Fibroblast of skin of right quadriceps (primary cell): ENCODE data around the gene TMEM184B.
A peak's percentile ranks its signal among the peaks of the same experiment; 100 is the strongest.

ENCODE experiments used
- DNase-seq: peaks from one replicate; pipeline ENCODE4 v3.0.0-alpha.2; 2013

The TMEM184B gene

GRCh38 chr22:38308791-38309498 lies 36.1 kb upstream of the TMEM184B start:
- DNase-seq: no peak

- peak; percentile 73 for DNase-seq
These were observed 33.0 kb upstream of the TMEM184B start for GRCh38 chr22:38305471-38306448.

- no peak for DNase-seq
These were observed 31.7 kb upstream of the TMEM184B start for GRCh38 chr22:38304526-38304925.

- no peak for DNase-seq
These were observed 31.2 kb upstream of the TMEM184B start for GRCh38 chr22:38303974-38304373.

- no peak for DNase-seq
These were observed 30.1 kb upstream of the TMEM184B start for GRCh38 chr22:38302906-38303305.

GRCh38 chr22:38300946-38301345 lies 28.1 kb upstream of the TMEM184B start:
- no peak for DNase-seq

- DNase-seq: no peak
These were observed 27.6 kb upstream of the TMEM184B start for GRCh38 chr22:38300197-38300945.

- DNase-seq: no peak
These were observed 26.9 kb upstream of the TMEM184B start for GRCh38 chr22:38299770-38300102.

- DNase-seq: peak; percentile 79
These were observed 25.6 kb upstream of the TMEM184B start for GRCh38 chr22:38298312-38299005.

- no peak for DNase-seq
These were observed 23.6 kb upstream of the TMEM184B start for GRCh38 chr22:38296372-38296771.

GRCh38 chr22:38295863-38296262 lies 23.1 kb upstream of the TMEM184B start:
- no peak for DNase-seq

- DNase-seq: no peak
These were observed 22.5 kb upstream of the TMEM184B start for GRCh38 chr22:38295339-38295738.

GRCh38 chr22:38294193-38294592 lies 21.4 kb upstream of the TMEM184B start:
- no peak for DNase-seq

GRCh38 chr22:38292694-38293093 lies 19.9 kb upstream of the TMEM184B start:
- no peak for DNase-seq

- DNase-seq: no peak
These were observed 18.5 kb upstream of the TMEM184B start for GRCh38 chr22:38291201-38291777.

- DNase-seq: no peak
These were observed 17.5 kb upstream of the TMEM184B start for GRCh38 chr22:38290347-38290746.

GRCh38 chr22:38289583-38290082 lies 16.8 kb upstream of the TMEM184B start:
- no peak for DNase-seq

- DNase-seq: no peak
These were observed 14.3 kb upstream of the TMEM184B start for GRCh38 chr22:38286915-38287669.

- no peak for DNase-seq
These were observed 12.2 kb upstream of the TMEM184B start for GRCh38 chr22:38285018-38285417.

GRCh38 chr22:38284042-38284402 lies 11.2 kb upstream of the TMEM184B start:
- DNase-seq: peak; percentile 62

- DNase-seq: no peak
These were observed 9.6 kb upstream of the TMEM184B start for GRCh38 chr22:38282397-38282796.
